ENCODE results near the gene RELN.

Gene RELN

GRCh38 chr7:103718482-103719061 is 270.9 kb downstream of the RELN start:
- no peak for DNase-seq (ENCODE audit: low read depth)

- DNase-seq (ENCODE audit: low read depth): no peak
Observed at GRCh38 chr7:103717574-103717973, 271.9 kb downstream of the RELN start.

DNA sequence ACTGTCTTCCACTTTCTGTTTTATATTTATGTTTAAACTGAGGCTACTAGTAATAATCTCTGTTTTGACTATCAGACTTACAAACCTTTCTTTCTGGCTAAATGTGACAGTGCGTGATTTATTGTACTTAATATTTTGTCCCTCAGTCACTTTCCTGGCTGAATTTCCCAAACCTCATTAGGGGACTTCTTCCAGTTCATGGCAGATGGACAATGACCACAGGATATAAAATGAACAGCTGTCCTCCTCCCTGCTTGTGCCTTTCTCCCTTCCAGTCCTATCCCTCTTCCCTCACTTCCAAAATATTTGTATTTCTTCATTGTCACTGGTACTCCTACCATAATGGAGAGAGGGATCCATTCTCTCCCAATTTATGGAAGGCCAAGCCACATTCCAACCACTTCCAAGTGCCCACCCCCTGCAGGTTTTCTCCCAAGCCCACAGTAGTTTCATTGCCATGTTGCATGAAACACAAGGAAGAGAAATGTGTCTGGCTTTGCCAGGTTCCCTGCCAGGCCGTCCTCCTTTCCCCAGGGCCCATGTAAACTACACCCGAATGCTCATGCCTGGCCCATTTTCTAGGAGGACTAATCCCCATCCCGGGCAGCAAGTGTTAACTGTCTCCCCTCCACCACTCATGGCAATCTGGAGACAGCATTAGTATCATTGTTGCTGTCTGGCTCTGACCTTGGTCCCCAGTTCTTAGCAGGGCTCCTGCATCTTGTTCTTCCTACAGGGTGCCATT is 273.9 kb downstream of the RELN start:
- DNase-seq (ENCODE audit: low read depth): no peak

DNA sequence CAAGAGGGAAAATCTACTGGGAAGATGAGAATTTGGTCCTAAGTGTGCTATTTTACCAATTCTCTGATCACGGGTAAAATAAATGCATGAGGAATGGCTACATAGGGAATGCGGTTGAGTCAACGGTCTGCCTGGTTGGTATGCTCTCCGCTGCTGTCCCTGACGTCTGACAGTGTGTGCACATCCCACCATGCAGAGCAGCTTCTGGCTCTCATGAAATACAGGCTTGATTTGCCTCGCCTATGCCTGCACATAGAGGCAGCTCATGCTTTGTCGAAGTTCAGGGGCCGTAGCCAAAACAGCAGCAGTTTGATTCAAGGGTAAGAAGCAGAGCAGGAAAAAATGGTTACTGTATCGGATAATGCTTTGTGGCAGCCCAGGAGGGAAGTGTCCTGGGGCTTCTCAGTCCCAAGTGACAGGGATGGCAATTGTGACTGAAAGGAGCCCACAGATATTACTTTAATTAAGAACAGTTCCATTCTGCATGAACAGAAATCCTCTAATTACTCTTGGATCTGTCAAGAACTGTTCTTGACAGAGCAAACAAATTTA is 275.0 kb downstream of the RELN start:
- DNase-seq (ENCODE audit: low read depth): no peak

GRCh38 chr7:103712991-103713778 is 276.3 kb downstream of the RELN start:
- no peak for DNase-seq (ENCODE audit: low read depth)

DNA sequence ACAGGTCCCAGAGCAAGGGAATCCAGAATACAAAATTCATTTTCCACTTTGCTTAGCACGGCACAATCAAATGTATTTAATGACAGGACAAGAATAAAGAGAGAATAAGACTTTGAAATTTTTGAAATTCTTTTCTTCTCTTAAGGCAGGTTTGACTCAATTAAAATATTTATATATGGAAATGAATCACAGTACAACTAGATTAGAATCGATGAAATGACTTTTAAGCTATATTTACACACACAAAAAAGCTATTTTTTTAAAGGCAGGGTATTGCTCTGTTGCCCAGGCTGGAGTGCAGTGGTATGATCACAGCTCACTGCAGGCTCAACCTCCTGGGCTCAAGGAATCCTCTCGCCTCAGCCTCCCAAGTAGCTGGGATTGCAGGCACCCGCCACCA is 278.0 kb downstream of the RELN start:
- no peak for DNase-seq (ENCODE audit: low read depth)

DNA sequence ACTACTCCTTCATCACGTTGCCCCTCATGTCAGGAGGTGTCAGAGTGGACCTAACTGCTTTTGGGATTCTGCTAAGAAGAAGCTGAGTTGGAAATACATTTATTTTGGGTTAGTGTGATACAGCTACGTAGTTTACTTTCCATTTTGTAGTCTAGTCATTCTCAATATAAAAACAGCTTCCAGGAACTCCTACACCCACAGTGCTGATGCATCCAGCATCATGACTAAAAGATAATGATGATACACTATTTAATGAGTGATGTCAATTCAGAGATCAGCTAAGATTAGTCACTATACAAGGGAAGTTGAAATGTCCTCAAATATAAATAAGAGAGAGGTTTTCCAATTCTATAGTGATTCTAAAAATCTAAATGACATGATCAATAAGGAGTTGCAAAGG is 279.2 kb downstream of the RELN start:
- peak; percentile 20 for DNase-seq (ENCODE audit: low read depth)

- no peak for DNase-seq (ENCODE audit: low read depth)
Observed at GRCh38 chr7:103706805-103707204, 282.7 kb downstream of the RELN start.

GRCh38 chr7:103705542-103705941 is 283.9 kb downstream of the RELN start:
- DNase-seq (ENCODE audit: low read depth): no peak

- peak; percentile 25 for DNase-seq (ENCODE audit: low read depth)
Observed at GRCh38 chr7:103704701-103705100, 284.8 kb downstream of the RELN start.

GRCh38 chr7:103702982-103703381 is 286.5 kb downstream of the RELN start:
- DNase-seq (ENCODE audit: low read depth): no peak

DNA sequence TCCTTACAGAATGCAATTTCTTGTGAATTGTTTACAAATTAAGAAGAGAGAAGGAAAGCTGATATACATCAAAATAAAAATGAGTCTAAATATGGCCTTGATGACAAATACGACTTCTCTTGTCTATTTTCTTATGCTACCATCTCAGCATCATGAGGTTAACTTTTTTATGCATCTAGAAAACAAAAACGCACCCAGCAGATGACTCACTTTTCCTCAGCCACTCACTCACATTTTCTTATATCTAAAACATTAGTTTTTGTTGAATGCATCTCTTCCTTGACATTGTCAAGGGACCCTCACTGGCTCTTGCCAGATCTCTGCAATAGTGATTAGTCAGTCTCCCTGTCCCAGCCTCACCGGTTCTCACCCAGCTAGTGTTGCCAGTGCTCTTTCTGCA is 287.0 kb downstream of the RELN start:
- DNase-seq (ENCODE audit: low read depth): no peak

- no peak for DNase-seq (ENCODE audit: low read depth)
Observed at GRCh38 chr7:103699032-103699431, 290.4 kb downstream of the RELN start.

- DNase-seq (ENCODE audit: low read depth): no peak
Observed at GRCh38 chr7:103698064-103698463, 291.4 kb downstream of the RELN start.

GRCh38 chr7:103695521-103695920 is 293.9 kb downstream of the RELN start:
- DNase-seq (ENCODE audit: low read depth): no peak

DNA sequence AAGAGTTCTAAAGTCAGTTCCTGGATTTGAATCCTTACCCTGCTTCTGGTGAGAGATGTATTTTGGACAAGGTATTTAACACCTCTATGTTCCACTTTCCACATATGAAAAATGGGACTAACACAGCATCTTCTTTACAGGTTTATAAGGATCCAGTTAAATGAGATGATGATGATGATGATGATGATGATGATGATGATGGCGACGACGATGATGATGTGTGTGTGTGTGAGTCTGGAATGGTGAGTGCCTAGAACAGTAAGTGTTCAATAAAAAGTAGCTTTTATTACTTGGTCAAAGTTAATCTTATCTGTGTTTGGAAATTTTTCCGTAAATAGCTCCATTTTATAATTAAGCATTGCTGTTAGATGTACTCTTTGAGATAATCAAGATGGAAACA is 295.2 kb downstream of the RELN start:
- DNase-seq (ENCODE audit: low read depth): no peak

DNA sequence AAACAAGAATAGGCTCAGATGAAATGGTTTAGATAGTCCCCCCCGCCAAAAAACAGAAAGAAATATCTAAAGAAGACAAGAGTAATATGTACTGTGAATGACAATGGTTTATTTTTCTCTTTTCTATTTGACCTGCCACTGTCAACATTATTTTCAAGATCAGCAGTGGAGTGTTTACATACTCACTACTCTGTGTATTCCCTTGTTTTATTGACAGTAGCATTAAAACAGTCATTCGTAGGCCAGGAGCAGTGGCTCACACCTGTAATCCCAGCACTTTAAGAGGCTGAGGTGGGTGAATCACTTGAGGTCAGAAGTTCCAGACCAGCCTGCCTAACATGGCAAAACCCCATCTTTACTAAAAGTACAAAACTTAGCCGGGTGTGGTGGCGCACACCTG is 298.2 kb downstream of the RELN start:
- DNase-seq (ENCODE audit: low read depth): no peak

GRCh38 chr7:103690242-103690974 is 299.1 kb downstream of the RELN start:
- no peak for DNase-seq (ENCODE audit: low read depth)

- DNase-seq (ENCODE audit: low read depth): no peak
Observed at GRCh38 chr7:103689255-103689654, 300.2 kb downstream of the RELN start.

- no peak for DNase-seq (ENCODE audit: low read depth)
Observed at GRCh38 chr7:103687951-103688350, 301.5 kb downstream of the RELN start.

DNA sequence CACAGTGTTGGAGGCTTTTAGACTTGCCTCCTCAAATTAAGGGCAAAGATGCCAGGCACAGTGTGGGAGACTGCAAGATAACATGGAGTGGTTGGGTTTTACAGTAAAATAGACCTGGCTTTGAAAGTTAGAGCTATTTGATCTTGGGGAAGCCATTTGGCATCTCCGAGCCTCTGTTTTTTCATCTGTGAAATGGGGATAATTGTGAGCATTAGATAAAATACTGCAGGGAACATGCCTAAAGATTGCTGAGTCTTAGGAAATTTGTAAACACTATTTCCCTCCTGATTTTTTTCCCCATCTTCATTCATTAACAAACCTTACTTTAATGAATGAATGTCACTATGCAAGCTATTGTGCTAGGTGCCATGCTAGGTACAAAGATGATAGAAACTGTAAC is 302.2 kb downstream of the RELN start:
- no peak for DNase-seq (ENCODE audit: low read depth)

- no peak for DNase-seq (ENCODE audit: low read depth)
Observed at GRCh38 chr7:103686763-103687162, 302.7 kb downstream of the RELN start.

Measured in stromal cell of bone marrow (primary cell).